Activated naive CD4-positive, alpha-beta T cell (primary cell): ENCODE measurements around the gene SDR39U1.
"Not testable (repeated sequence)": the region's sequence is repeated elsewhere in the genome, so short reads cannot be mapped to it uniquely, and the experiment has no call there.

Experiments
- DNase-seq, 4 experiments: peaks; one replicate each; lab custom pipeline; 2025; lab: John Stamatoyannopoulos, UW

SDR39U1 gene, protein sequence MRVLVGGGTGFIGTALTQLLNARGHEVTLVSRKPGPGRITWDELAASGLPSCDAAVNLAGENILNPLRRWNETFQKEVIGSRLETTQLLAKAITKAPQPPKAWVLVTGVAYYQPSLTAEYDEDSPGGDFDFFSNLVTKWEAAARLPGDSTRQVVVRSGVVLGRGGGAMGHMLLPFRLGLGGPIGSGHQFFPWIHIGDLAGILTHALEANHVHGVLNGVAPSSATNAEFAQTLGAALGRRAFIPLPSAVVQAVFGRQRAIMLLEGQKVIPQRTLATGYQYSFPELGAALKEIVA

GRCh38 chr14:24442240-24443052 lies at the start of gene SDR39U1:
SDR39U1 (minus strand) TSS chr14:24442776; CDS start chr14:24442769, 7 bp downstream.
- peak; percentile 78 to 91 (median 84) for DNase-seq

DNA sequence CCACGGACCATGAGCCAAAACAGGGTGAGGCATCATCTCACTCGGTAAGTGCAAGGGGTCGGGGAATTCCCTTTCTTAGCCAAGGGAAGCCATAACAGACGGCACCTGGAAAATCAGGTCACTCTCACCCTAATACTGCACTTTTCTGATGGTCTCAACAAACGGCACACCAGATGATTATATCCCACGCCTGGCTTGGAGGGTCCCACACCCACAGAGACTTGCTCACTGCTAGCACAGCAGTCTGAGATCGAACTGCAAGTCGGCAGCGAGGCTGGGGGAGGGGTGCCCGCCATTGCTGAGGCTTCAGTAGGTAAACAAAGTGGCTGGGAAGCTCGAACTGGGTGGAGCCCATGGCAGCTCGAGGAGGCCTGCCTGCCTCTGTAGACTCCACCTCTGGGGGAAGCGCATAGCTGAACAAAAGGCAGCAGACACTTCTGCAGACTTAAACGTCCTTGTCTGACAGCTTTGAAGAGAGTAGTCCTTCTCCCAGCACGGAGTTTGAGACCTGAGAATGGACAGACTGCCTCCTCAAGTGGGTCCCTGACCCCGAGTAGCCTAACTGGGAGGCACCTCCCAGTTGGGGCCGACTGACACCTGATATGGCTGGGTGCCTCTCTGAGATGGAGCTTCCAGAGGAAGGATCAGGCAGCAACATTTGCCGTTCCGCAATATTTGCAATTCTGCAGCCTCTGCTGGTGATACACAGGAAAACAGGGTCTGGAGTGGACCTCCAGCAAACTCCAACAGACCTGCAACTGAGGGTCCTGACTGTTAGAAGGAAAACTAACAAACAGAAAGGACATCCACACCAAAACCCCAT lies 49.2 kb upstream of the SDR39U1 start:
- DNase-seq = not testable (repeated sequence)

DNA sequence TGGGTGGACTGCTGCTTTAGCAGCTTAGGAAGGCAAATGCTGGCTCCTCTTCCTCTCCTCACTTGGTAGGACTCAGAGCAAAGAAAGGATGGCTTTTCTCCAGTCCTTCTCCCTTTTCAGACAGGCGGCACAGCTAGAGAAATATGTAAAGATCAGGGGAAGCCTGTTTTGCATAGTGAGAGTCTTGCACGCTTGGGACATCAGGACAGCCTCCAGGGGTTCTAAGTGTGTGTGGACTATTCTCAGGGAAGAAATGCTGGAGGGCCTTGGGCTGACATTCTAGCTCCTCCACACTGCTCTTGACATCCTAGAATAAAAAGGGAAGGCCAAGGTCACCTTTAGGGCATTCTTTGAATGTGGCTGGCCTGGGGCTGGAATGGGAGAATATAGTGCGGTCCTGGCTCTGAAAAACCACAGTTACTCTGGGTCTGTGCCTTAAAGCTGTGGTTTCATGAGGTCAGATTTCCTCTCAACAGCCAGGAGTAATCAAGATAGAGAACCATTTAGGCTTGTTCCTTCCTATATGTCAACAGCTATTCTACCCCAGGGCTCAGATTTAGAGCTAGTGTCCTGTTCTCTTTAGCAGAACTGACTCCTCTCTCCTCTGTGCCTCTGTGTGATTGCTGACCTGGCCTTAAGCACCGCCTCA lies 41.2 kb upstream of the SDR39U1 start:
- DNase-seq = no peak

DNA sequence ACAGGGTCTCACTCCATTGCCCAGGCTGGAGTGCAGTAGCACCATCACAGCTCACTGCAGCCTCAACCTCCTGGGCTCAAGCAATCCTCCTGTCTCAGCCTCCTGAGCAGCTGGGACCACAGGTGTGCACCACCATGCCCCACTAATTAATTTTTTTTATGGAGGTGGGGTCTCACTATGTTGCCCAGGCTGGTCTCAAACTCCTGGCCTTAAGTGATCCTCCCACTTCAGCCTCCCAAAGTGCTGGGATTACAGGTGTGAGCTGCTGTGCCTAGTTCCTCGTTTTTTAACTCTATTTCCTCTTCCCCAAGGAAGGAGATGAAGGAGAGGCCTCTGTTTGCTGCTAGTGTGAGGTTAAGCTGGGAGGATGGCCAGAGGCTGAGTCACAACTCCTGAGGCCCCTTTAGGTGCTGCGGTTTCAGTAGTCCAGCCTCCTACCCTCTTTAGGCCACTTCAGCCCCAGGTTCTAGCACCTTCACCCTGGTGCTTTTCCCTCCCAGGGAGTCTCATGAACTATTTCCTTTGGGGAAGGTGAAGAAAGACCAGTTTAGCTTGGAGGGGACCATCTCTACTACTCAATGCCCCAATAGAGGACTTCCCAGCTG lies 40.2 kb upstream of the SDR39U1 start:
- DNase-seq = not testable (repeated sequence)

- peak in 2 of 4 experiments; percentile 5 to 12 for DNase-seq
These were observed 39.2 kb upstream of the SDR39U1 start for GRCh38 chr14:24481622-24482324.

DNA sequence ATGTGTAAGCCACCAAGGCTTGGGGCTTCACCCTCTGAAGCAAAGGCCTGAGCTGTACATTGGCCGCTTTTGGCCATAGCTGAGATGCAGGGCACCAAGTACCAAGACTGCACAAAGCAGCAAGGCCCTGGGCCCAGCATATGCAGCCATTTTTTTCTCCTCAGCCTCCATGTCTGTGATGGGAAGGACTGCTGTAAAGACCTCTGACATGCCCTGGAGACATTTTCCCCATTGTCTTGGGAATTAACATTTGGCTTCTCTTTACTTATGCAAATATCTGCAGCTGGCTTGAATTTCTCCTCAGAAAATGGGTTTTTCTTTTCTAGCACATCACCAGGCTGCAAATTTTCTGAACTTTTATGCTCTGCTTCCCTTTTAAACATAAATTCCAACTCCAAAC lies 37.4 kb upstream of the SDR39U1 start:
- DNase-seq = not testable (repeated sequence)

DNA sequence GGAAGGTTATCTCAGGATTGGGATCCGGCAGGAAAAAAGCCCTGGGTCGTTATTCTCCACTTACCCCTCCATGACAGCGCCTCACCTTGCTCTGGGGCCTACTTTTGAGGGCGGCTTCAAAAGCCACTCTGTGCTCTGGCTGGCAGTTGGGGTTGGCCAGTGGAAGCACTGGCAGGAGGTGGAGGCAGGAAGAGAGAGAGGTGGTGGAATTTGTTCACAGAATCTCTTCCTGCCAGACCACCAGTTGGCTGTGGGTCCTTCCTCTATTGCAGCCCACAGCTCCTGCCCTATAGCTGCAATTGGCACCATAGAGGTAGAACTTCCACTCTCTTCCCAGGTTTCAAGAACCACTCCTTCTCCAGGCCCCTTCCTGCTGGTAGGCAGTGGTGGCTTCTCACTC lies 32.7 kb upstream of the SDR39U1 start:
- DNase-seq = no peak

DNA sequence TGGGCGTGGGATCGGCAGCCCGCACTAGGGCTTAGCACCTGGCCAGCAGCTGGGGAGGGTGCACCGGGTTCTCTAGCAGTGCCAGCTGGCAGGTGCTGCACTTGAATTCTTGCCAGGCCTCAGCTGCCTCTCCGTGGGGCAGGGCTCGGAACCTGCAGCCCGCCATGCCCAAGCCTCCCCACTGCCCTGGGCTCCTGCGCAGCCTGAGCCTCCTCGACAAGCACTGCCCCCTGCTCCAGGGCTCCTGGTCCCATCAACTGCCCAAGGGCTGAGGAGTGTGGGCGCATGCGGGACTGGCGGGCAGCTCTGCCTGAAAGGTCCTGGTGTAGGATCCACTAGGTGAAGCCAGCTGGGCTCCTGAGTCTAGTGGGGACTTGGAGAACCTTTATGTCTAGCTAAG lies 30.6 kb upstream of the SDR39U1 start:
- no peak for DNase-seq

DNA sequence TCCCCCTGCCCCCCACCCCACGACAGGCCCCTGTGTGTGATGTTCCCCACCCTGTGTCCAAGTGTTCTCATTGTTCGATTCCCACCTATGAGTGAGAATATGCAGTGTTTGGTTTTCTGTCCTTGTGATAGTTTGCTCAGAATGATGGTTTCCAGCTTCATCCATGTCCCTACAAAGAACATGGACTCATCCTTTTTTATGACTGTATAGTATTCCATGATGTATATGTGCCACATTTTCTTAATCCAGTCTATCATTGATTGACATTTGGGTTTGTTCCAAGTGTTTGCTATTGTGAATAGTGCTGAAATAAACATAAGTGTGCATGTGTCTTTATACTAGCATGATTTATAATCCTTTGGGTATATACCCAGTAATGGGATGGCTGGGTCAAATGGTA lies 27.9 kb upstream of the SDR39U1 start:
- not testable (repeated sequence) for DNase-seq

GRCh38 chr14:24465805-24466204 lies 23.2 kb upstream of the SDR39U1 start:
- DNase-seq = no peak

DNA sequence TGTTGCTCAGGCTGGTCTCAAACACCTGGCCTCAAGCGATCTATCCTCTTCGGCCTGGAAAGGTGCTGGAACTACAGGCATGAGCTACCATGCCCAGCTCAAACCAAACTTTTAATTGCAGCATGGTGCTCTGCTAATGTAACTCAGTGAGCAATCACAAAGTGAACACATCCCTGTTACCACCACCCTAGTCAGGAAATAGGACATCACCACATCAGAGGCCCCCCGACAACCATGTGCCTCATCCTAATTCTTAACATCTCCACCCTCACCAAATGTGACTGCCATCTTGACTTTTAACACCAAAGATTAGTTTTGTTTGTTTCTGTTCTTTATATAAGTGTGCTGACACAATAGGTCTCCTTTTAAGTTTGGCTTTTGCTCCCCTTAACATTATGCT lies 22.8 kb upstream of the SDR39U1 start:
- DNase-seq = no peak

GRCh38 chr14:24463884-24464785 lies 21.6 kb upstream of the SDR39U1 start:
- no peak for DNase-seq

DNA sequence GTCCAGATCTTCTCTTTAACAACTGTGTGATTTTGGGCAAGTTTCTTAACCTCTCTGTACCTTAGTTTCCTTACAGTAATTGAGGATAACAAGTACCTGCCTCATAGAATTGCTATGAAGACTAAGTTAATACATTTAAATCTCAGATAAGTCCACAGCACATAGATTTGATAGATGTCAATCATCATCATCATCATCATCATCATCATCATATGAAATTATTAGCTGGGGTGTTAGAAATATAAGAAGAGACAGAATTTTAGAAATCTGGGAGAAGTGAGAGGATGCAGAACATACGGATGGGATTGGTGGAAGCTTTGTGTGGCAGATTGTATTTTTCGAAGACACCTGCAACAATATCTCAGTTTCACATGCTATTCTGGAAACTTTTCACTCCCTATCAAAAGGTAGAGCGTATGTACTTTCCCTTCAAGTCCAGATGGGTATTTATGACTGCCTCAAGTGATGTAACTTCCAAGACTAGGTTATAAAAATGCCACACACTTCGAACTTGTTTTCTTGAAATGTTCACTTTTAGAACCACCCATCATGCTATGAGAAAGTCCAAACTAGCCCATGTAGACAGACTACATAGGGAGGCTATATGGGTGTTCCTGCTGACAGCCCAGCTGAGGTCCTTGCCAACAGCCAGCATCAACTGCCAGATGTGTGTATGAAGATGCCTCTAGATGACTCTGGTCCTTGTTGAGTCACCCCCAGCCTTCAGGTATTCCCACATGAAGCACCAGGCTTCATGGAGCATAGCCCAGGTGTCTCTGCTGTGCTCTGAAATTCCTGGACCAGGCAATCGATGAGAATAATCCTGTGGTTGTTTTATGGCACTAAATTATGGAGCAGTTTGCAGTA lies 20.7 kb upstream of the SDR39U1 start:
- no peak for DNase-seq

DNA sequence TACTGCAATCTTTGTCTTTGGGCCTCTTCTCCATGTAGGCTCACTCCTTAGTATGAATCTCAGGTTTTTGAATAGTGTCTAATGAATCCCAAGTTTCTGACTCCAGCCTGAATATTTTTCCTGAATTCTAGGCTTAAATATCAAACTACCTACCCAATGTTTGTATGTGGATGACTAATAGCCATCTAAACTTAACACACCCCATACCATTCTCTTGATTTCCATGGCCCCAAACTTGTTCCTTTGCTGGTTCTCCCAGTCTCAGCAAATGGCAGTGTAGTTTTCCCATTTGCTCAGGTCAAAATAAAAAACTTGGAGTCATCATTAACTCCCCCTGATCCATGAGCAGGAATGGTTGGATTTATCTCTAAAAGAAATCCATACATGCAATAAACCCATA lies 18.8 kb upstream of the SDR39U1 start:
- DNase-seq = no peak

GRCh38 chr14:24459331-24459730 lies 16.8 kb upstream of the SDR39U1 start:
- no peak for DNase-seq

DNA sequence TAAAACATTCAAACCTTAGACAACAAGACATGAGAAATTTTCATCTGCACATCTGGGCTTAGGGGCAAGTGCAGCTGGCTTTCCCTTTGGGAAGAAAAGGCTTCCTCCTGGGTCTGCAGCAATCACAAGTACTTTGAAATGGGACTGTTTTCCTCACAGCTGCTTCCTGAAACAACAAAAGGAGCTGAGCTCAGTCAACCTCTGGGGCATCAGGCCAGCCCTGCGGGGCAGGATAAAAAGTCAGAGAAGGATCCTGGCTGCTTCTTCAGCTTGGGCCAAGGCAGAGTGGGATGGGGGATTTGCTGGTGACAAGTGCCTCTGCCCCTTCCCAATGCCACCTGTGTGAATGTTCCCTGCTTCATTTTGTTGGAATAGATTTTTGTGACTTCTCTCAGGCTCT lies 16.2 kb upstream of the SDR39U1 start:
- DNase-seq = no peak

DNA sequence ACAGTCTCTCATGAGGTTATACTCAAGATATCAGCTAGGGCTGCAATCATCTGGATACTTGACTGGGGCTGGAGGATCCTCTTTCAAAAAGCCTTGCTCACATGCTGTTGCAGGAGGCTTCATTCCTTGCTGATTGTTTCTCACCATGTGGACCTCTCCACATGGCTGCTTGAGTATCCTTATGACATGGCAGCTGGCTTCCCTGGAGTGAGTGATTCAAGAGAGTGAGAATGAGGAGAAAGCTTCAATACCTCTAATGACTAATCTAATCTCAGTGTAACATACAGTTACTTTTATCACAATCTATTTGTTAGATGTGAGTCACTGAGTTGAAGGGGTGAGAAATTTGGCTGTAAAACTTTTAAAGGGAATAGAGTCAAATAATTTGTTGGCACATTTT lies 14.4 kb upstream of the SDR39U1 start:
- DNase-seq = no peak

DNA sequence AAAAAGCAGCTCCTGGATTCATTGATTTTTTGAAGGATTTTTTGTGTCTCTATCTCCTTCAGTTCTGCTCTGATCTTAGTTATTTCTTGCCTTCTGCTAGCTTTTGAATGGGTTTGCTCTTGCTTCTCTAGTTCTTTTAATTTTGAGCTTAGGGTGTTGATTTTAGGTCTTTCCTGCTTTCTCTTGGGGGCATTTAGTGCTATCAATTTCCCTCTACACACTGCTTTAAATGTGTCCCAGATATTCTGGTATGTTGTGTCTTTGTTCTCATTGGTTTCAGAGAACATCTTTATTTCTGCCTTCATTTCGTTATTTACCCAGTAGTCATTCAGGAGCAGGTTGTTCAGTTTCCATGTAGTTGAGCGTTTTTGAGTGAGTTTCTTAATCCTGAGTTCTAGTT lies 8.3 kb upstream of the SDR39U1 start:
- DNase-seq = not testable (repeated sequence)
